GM12872 (cell line): ENCODE data around the gene SRY.
A peak's percentile ranks its signal among the peaks of the same experiment; 100 is the strongest.

ENCODE experiments used
- TF ChIP-seq, protein P1 (sequence below): IDR thresholded peaks from 3 replicates; pipeline ENCODE4 v1.5.1; 2011; ENCODE audit warnings: low read depth, mild to moderate bottlenecking, low read length, moderate library complexity; ENCODE audit not compliant: insufficient read depth

Gene SRY

DNA sequence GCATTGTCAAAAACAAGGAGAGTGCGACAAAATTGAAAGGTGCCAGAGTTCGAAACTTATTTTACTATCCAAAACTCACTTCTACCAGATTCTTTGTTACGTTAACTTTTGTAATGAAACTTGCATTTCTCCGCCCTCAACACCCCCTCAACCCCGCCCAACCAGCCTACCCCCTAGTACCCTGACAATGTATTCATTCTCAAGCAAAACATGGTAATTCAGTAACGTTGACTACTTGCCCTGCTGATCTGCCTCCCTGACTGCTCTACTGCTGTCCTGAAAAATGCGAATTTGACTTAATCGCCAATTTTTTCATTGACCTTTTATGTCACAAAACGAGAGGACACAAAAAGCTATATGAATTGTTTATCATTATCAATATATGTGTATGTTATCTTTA lies at the start of gene SRY:
Gene SRY (minus strand): TSS at position 83 of the 400 bp plus-strand sequence. CDS start 79 bp downstream, at position 4.
- TF ChIP-seq, protein P1, sequence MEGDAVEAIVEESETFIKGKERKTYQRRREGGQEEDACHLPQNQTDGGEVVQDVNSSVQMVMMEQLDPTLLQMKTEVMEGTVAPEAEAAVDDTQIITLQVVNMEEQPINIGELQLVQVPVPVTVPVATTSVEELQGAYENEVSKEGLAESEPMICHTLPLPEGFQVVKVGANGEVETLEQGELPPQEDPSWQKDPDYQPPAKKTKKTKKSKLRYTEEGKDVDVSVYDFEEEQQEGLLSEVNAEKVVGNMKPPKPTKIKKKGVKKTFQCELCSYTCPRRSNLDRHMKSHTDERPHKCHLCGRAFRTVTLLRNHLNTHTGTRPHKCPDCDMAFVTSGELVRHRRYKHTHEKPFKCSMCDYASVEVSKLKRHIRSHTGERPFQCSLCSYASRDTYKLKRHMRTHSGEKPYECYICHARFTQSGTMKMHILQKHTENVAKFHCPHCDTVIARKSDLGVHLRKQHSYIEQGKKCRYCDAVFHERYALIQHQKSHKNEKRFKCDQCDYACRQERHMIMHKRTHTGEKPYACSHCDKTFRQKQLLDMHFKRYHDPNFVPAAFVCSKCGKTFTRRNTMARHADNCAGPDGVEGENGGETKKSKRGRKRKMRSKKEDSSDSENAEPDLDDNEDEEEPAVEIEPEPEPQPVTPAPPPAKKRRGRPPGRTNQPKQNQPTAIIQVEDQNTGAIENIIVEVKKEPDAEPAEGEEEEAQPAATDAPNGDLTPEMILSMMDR, result no peak

DNA sequence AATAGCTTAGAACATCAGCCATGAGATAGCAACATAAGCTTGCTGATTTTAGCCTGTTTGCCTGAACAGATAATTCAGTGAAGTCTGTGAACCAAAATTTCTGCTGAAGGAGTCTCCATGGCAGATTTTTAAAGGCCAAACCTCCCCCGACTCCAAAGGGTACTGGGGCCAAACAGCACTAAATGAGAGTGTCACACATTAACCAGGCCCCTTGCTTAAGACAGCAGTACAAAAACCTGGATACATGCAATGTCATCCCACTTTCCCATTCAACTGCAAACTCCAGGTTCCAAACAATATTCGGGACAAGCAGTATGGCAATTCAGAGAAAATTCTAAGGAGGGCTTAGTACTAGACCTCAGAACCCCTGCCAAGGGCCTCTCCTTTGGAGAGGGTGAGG lies 49.6 kb upstream of the SRY start:
- TF ChIP-seq, protein P1, result no peak

DNA sequence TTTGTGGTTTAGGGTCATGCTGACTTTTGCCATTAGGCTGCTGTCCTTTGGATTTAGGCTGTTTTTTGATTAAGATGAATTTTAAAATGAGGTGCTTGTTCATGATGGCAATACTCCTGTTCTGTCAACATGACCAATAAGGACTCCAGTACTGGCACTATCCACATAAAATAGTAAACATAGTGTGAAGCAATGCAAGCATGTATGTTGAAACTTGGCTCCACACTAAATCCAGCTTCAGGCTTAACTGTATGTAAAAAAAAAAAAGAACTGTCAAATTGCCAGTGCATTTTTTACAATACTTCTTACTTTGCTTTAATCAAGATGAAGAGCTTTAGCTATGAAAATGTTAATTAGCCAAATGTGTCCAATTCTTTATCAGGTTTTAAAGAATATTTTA lies 47.7 kb upstream of the SRY start:
- TF ChIP-seq, protein P1, result no peak

DNA sequence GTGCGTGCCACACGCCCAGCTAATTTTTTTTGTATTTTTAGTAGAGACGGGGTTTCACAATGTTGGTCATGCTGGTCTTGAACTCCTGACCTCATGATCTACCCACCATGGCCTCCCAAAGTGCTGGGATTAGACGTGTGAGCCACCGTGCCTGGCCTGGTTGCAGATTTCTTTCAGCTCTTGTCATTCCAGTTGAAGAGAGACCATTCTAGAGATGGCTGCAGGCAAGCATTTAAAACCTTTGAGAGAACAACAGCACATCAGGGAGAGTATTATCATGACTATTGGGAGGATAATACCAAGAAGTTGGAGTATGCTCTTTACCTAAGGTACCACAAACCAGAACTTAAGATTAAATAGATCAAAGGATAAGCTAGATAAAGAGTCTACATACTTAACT lies 41.0 kb upstream of the SRY start:
- TF ChIP-seq, protein P1, result no peak

DNA sequence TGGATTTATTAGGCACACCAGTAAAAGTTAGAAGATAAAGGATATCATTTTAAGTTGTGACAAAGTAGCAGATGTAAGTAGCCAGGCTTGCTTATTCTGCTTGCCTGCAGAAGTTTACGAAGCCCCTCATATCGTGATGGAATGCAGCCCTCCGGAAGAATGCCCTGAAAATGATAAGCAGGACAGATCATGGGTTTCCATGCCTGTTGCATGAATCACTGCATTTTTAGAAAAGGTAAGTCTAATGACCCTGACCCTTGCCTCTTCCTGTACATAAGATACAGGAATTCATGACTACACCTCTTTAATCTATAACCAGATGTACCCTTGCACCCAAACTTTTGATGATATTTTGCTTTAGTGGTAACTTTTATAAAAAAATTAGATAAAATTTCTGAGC lies 37.0 kb upstream of the SRY start:
- TF ChIP-seq, protein P1, result no peak

DNA sequence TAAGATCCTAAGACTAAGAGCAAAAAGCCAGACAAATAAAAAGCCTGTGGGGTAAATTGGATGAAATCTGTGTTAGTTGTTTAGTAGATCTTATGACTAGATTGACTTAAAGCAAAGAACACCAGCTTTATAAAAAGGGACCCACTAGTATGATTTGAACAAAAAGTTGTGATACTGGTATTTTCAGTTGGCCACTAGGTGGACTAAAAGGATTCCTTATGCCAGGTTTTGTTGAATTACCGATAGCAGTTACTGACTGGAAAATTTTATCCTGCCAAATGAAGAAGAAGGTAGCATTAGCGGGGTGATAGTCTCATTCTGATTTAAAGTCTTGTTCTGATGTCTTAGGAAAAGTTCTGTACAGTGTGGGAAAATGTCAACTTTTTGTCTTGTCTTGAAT lies 12.8 kb upstream of the SRY start:
- TF ChIP-seq, protein P1, result peak; percentile 37; the same call in 2 of the 3 replicates

DNA sequence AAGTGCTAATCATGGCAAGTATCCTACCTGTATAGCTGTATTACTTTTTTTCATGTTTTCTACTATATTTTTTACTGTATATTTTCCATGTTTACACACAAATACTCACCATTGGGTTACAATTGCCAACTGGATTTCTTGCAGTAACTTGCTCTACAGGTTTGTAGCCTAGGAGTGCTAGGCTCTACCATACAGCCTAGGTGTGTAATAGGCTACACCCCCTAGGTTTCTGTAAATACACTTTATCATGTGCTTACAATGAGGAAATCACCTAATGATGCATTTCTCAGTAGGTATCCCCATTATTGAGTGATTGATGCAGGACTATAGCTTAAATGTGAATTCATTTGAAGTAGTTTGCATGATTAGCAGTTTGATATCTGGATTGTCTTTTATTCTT lies 10.5 kb upstream of the SRY start:
- TF ChIP-seq, protein P1, result no peak
